Activated CD4-positive, alpha-beta T cell treated with anti-CD3 and anti-CD28 coated beads for 1 hour (primary cell): ENCODE data around the gene C12orf43.

Source experiments
- DNase-seq: peaks from one replicate; pipeline ENCODE4 v3.0.0-alpha.2; 2020

C12orf43 gene

GRCh38 chr12:120977531-120978295, 38.6 kb downstream of the C12orf43 start:
- DNase-seq, result no peak

- no peak for DNase-seq
Measured at GRCh38 chr12:120972870-120973543, 43.3 kb downstream of the C12orf43 start.

- DNase-seq, result no peak
Measured at GRCh38 chr12:120971299-120972180, 44.7 kb downstream of the C12orf43 start.

GRCh38 chr12:120970310-120970709, 46.0 kb downstream of the C12orf43 start:
- no peak for DNase-seq

- no peak for DNase-seq
Measured at GRCh38 chr12:120965534-120966091, 50.7 kb downstream of the C12orf43 start.

GRCh38 chr12:120964298-120964697, 52.0 kb downstream of the C12orf43 start:
- no peak for DNase-seq

GRCh38 chr12:120962532-120963020, 53.7 kb downstream of the C12orf43 start:
- no peak for DNase-seq

GRCh38 chr12:120961604-120962531, 54.4 kb downstream of the C12orf43 start:
- DNase-seq, result no peak

GRCh38 chr12:120960657-120961056, 55.6 kb downstream of the C12orf43 start:
- DNase-seq, result no peak

- DNase-seq, result no peak
Measured at GRCh38 chr12:120959111-120959878, 57.0 kb downstream of the C12orf43 start.

GRCh38 chr12:120956579-120957300, 59.5 kb downstream of the C12orf43 start:
- no peak for DNase-seq

GRCh38 chr12:120955232-120955631, 61.1 kb downstream of the C12orf43 start:
- no peak for DNase-seq

GRCh38 chr12:120950807-120951206, 65.5 kb downstream of the C12orf43 start:
- no peak for DNase-seq
